Body of pancreas (tissue), 4 donors: ENCODE measurements around the gene TAS2R4. TPM values are rescaled to one million over a fixed set of nuclear protein-coding genes. Genes with fewer than 3 reads are reported as not detected.
A peak's percentile ranks its signal among the peaks of the same experiment; 100 is the strongest.
"Not testable (repeated sequence)": the region's sequence is repeated elsewhere in the genome, so short reads cannot be mapped to it uniquely, and the experiment has no call there.

Experiments
- ATAC-seq: fragments of 150-250 bp; one replicate; pipeline ENCODE4 v1.9.1; 2016
- DNase-seq, 4 donors: peaks; one replicate each; pipeline ENCODE4 v3.0.0-alpha.2; 2019
- H3K27ac ChIP-seq, 4 donors: fragments of 200-600 bp; sonication (generic); 1 replicate in 3 of 4; 2 replicates in 1 of 4; pipeline versions ENCODE4 v1.5.1 to v1.6.1; 2016 to 2019; ENCODE audit warnings: mild to moderate bottlenecking in 1 of 4, mixed read lengths in 1 of 4, moderate library complexity in 1 of 4
- H3K27me3 ChIP-seq, 2 donors: fragments of 200-600 bp; sonication (generic); one replicate each; pipeline ENCODE4 v1.6.0; 2016; ENCODE audit warnings: mild to moderate bottlenecking in 1 of 2
- H3K36me3 ChIP-seq, 2 donors: fragments of 200-600 bp; sonication (generic); replicated peaks in 1 of 2; 2 replicates each; pipeline ENCODE4 v1.5.1; 2016; ENCODE audit warnings: low read depth in 2 of 2; ENCODE audit not compliant: insufficient read depth in 1 of 2
- H3K4me1 ChIP-seq: fragments of 200-600 bp; sonication (generic); one replicate; pipeline ENCODE4 v1.6.0; 2016
- H3K4me3 ChIP-seq, 2 donors: fragments of 200-600 bp; sonication (generic); 1 replicate in 1 of 2; 2 replicates in 1 of 2; pipeline ENCODE4 v1.5.1; 2016 to 2019
- H3K9me3 ChIP-seq, 3 donors: fragments of 200-600 bp; sonication (generic); 1 replicate in 2 of 3; 2 replicates in 1 of 3; pipeline ENCODE4 v1.5.1; 2016
- POLR2A ChIP-seq, 3 donors: fragments of 450-650 bp; IDR thresholded peaks; one replicate each; pipeline ENCODE4 v1.6.1; 2016; ENCODE audit warnings: antibody characterized with exemption in 3 of 3, mild to moderate bottlenecking in 2 of 3
- WGBS, 2 donors: methylation state at CpG; one replicate each; pipeline ENCODE4 v1.1.5; 2017; 5-methylcytosine and 5-hydroxymethylcytosine counted together
- intact Hi-C: fragments of 100-400 bp; cut with DNase I; formaldehyde crosslinking; loops from one replicate; pipeline ENCODE4 v1.15.1; 2023
- total RNA-seq, 2 donors: library from RNA; depleted of rRNA; stranded (reverse); fragments of >200 nt; gene quantifications; one replicate each; pipeline ENCODE4 v1.1.0, GENCODE V29; 2016
- TF ChIP-seq, protein P1 (sequence below), 7 experiments: fragments of 450-650 bp in 4 of 7; fragments of 200-600 bp in 3 of 7; sonication (generic) in 3 of 7; IDR thresholded peaks; one replicate each; pipeline ENCODE4 v1.5.1; 2016 to 2019; ENCODE audit warnings: antibody characterized with exemption in 7 of 7

Gene TAS2R4
- total RNA-seq, 2 donors from 2014 or later = 1.3 to 3.4 TPM

DNA sequence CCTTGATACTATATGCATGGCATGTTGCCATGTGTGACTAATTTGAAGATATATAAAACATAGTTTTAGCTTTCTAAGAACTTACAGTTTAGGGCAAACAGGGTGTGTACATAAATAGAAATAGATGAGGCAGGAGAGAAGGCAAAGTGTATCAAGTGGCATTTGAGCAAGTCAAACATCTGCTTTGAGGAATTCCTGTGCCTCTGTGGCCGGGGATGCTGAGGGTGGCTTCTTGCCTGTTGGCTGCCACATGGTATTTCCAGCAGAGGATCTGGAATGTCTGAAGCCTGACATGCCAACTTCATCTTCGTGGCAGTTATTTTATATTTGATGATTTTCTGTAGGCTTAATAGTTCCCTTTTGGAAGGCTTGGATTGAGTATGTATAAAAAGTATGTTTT lies 32.3 kb upstream of the TAS2R4 start:
- Histone ChIP-seq H3K9me3 (no peaks in the 10 kb centered on the region), H3K27ac (no peak overlapping the region), H3K27me3 (no peaks in the 10 kb centered on the region), H3K36me3 (peaks cover 9 to 40% of the 10 kb centered on the region in 2 donors), H3K4me1 (peaks cover 11% of the 10 kb centered on the region), H3K4me3 (no peak overlapping the region)
- no peak for DNase-seq
- intact Hi-C loops = no loop called here
- ATAC-seq = no peak
- 82 to 90% methylated on average over 2 of the region's 2 CpGs for WGBS, 2 donors
- TF ChIP-seq, protein P1, sequence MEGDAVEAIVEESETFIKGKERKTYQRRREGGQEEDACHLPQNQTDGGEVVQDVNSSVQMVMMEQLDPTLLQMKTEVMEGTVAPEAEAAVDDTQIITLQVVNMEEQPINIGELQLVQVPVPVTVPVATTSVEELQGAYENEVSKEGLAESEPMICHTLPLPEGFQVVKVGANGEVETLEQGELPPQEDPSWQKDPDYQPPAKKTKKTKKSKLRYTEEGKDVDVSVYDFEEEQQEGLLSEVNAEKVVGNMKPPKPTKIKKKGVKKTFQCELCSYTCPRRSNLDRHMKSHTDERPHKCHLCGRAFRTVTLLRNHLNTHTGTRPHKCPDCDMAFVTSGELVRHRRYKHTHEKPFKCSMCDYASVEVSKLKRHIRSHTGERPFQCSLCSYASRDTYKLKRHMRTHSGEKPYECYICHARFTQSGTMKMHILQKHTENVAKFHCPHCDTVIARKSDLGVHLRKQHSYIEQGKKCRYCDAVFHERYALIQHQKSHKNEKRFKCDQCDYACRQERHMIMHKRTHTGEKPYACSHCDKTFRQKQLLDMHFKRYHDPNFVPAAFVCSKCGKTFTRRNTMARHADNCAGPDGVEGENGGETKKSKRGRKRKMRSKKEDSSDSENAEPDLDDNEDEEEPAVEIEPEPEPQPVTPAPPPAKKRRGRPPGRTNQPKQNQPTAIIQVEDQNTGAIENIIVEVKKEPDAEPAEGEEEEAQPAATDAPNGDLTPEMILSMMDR (IDR thresholded peaks at IDR 0.05) = no peak
- no peak for TF ChIP-seq POLR2A (IDR thresholded peaks at IDR 0.05)

DNA sequence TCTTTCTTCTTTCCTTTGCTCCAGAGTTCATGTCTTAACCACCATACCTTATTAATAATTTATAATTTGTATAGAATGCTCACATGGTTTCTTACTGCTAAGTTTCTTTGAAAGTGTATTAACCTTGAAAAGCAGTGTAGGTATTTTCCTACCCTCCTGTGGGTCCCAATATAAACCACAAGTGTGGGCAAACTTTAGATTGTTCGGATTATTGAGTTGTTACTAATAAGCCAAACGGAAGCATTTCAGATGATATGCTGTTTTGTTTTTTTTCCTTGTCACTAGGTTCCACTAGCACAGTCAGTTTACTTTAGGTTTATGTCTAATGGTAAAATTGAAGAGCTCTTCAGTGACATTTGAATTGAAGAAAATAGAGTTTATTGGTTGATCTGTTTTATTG lies 28.1 kb upstream of the TAS2R4 start:
- intact Hi-C loops = no loop called here
- peaks cover 0 to 20% (median 4%) of the 10 kb centered on the region in 3 donors for H3K9me3 ChIP-seq
- WGBS, 2 donors = 90 to 92% methylated on average over 2 of the region's 2 CpGs
- TF ChIP-seq, protein P1 (IDR thresholded peaks at IDR 0.05) = no peak
- no peaks in the 10 kb centered on the region for H3K27me3 ChIP-seq
- H3K36me3 ChIP-seq = peaks cover 35 to 57% of the 10 kb centered on the region in 2 donors
- ATAC-seq (no peak), DNase-seq (no peak)
- no peak overlapping the region for H3K27ac ChIP-seq
- no peaks in the 10 kb centered on the region for H3K4me1 ChIP-seq
- no peak overlapping the region for H3K4me3 ChIP-seq

DNA sequence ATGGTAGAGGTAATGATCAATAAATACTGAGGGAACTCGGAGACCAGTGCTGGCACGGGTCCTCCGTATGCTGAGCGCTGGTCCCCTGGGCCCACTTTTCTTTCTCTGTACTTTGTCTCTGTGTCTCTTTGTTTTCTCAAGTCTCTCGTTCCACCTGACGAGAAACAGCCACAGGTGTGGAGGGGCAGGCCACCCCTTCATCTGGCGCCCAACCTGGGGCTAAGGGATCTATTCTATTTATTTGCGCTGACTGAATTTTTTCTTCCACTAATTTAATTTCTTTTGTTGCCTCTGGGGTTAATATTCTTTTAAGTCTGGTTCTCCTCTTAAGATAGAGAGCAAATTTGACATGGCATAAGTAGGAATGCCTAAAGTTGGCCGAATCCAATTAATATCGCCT lies 24.6 kb upstream of the TAS2R4 start:
- Histone ChIP-seq H3K9me3 (peaks cover 0 to 20% (median 4%) of the 10 kb centered on the region in 3 donors), H3K36me3 (peaks cover 30 to 37% of the 10 kb centered on the region in 2 donors)
- 97% methylated on average over 10 of the region's 10 CpGs for WGBS, 2 donors
- H3K27ac ChIP-seq, H3K27me3 ChIP-seq, ATAC-seq, DNase-seq, intact Hi-C loops, H3K4me3 ChIP-seq, H3K4me1 ChIP-seq: not testable (repeated sequence)

DNA sequence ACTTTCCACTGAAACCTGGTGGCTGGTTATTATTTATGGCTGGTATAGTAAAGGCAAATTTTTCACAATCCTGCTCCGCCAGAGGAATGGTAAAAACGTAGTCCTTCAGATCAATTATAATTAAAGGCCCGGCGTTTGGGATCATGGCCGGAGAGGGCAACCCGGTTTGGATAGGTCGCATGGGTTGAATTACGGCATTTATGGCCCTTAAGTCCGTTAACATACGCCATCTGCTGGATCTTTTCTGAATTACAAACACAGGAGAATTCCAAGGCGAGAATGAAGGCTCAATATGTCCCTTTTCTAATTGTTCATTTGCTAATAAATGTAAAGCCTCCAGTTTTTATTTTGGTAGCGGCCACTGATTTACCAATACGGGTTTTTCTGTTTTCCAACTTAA lies 23.8 kb upstream of the TAS2R4 start:
- Histone ChIP-seq H3K4me3 (no peak overlapping the region), H3K4me1 (no peaks in the 10 kb centered on the region), H3K27ac (no peak overlapping the region), H3K27me3 (no peaks in the 10 kb centered on the region), H3K36me3 (peaks cover 30 to 40% of the 10 kb centered on the region in 2 donors), H3K9me3 (peaks cover 0 to 20% (median 4%) of the 10 kb centered on the region in 3 donors)
- WGBS, 2 donors = 97 to 99% methylated on average over 13 of the region's 13 CpGs
- DNase-seq (no peak), ATAC-seq (no peak)
- intact Hi-C loops = no loop called here
- TF ChIP-seq, protein P1 (IDR thresholded peaks at IDR 0.05) = no peak
- TF ChIP-seq POLR2A (IDR thresholded peaks at IDR 0.05) = no peak

DNA sequence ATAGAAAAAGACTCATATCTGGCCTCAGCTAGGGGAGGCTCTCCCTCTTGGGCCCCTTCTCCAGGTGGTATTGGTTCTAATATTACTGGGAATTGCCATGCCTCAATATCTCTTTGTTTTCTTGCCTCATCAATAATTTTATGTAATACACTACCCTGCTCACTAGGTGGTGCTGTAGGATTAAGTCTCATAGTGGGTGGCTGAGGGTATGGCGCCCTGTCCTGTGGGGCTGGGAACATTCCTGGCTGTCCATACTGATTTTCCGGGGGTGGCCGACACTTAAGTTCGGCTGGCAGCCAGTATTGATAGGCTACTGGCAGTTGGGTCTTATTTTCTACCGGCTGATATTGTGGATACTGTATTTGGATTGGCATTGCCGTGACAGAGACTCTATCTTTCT lies 21.5 kb upstream of the TAS2R4 start:
- WGBS, 2 donors = 83 to 94% methylated on average over 6 of the region's 6 CpGs
- DNase-seq (no peak), ATAC-seq (no peak)
- Histone ChIP-seq H3K4me3 (no peak overlapping the region), H3K27ac (no peak overlapping the region), H3K4me1 (no peaks in the 10 kb centered on the region), H3K27me3 (no peaks in the 10 kb centered on the region), H3K9me3 (peaks cover 0 to 20% (median 4%) of the 10 kb centered on the region in 3 donors), H3K36me3 (peaks cover 22 to 36% of the 10 kb centered on the region in 2 donors)
- TF ChIP-seq POLR2A (IDR thresholded peaks at IDR 0.05) = no peak
- TF ChIP-seq, protein P1 (IDR thresholded peaks at IDR 0.05) = peak in 6 of 7 experiments; percentile 22 to 61 (median 46)
- intact Hi-C loops = no loop called here
